Spleen (tissue), 11 donors: ENCODE data around the gene SPX. TPM values are rescaled to one million over a fixed set of nuclear protein-coding genes. Genes with fewer than 3 reads are reported as not detected.

Experiments used
- DNase-seq: peaks from one replicate; pipeline ENCODE4 v3.0.0-alpha.2; 2020
- H3K27ac ChIP-seq, 8 donors: fragments of 200-600 bp; sonication (generic) in 7 of 8; 1 replicate in 4 of 8; 2 replicates in 4 of 8; pipeline versions ENCODE4 v1.5.0 to v1.8.0; 2016 to 2021; ENCODE audit warnings: inconsistent platforms in 4 of 8, mild to moderate bottlenecking in 4 of 8, moderate library complexity in 1 of 8
- H3K27me3 ChIP-seq, 7 donors: fragments of 200-600 bp; sonication (generic) in 6 of 7; replicated peaks in 1 of 7; 1 replicate in 4 of 7; 2 replicates in 3 of 7; pipeline versions ENCODE4 v1.5.0 to v1.8.0; 2016 to 2021; ENCODE audit warnings: inconsistent platforms in 3 of 7, mild to moderate bottlenecking in 1 of 7
- H3K36me3 ChIP-seq, 6 donors: fragments of 200-600 bp; sonication (generic) in 5 of 6; 1 replicate in 4 of 6; 2 replicates in 2 of 6; pipeline versions ENCODE4 v1.5.0 to v1.8.0; 2016 to 2021; ENCODE audit warnings: inconsistent platforms in 2 of 6
- H3K4me1 ChIP-seq, 6 donors: fragments of 200-600 bp; sonication (generic) in 5 of 6; 1 replicate in 3 of 6; 2 replicates in 3 of 6; pipeline versions ENCODE4 v1.5.0 to v1.8.0; 2016 to 2021; ENCODE audit warnings: inconsistent platforms in 3 of 6
- H3K4me3 ChIP-seq, 8 donors: fragments of 200-600 bp; sonication (generic) in 7 of 8; 1 replicate in 4 of 8; 2 replicates in 4 of 8; pipeline versions ENCODE4 v1.5.0 to v1.8.0; 2016 to 2021; ENCODE audit warnings: inconsistent platforms in 4 of 8, mild to moderate bottlenecking in 4 of 8, moderate library complexity in 2 of 8
- H3K9me3 ChIP-seq, 8 donors: fragments of 200-600 bp; sonication (generic) in 7 of 8; 1 replicate in 4 of 8; 2 replicates in 4 of 8; pipeline versions ENCODE4 v1.5.0 to v1.8.0; 2016 to 2021; ENCODE audit warnings: inconsistent platforms in 4 of 8
- CTCF ChIP-seq, 11 experiments: fragments of 200-600 bp in 7 of 11; fragments of 450-650 bp in 4 of 11; sonication (generic) in 4 of 11; IDR thresholded peaks in 8 of 11; conservative IDR thresholded peaks in 3 of 11; 1 replicate in 7 of 11; 2 replicates in 4 of 11; pipeline versions ENCODE4 v1.4.0 to v1.8.0; 2016 to 2021; ENCODE audit warnings: antibody characterized with exemption in 11 of 11, inconsistent platforms in 4 of 11, mild to moderate bottlenecking in 1 of 11
- POLR2A ChIP-seq, 3 donors: fragments of 450-650 bp; IDR thresholded peaks; one replicate each; pipeline ENCODE4 v1.5.1; 2017; ENCODE audit warnings: antibody characterized with exemption in 3 of 3, mild to moderate bottlenecking in 1 of 3
- POLR2AphosphoS5 ChIP-seq, 3 donors: sonication (generic); formaldehyde crosslinking; IDR thresholded peaks; one replicate each; pipeline ENCODE4 v1.5.1; 2017; ENCODE audit warnings: antibody characterized with exemption in 3 of 3
- WGBS, 5 donors: extraction: QIAGEN DNeasy Blood & Tissue Kit in 3 of 5; methylation state at CpG; one replicate each; pipeline versions ENCODE4 v1.1.5 to v1.1.7; 2013 to 2018; 5-methylcytosine and 5-hydroxymethylcytosine counted together
- intact Hi-C: fragments of 100-400 bp; cut with DNase I; formaldehyde crosslinking; loops from one replicate; pipeline ENCODE4 v1.15.0; 2023; ENCODE audit warnings: low total_unique reads
- polyA plus RNA-seq, 3 donors: library from polyadenylated mRNA; stranded (reverse); fragments of 200-250 nt; gene quantifications; one replicate each; pipeline ENCODE4 v1.2.1, GENCODE V29; 2013
- total RNA-seq, 7 donors: library from RNA; depleted of rRNA in 3 of 7; stranded (reverse); fragments of >200 nt in 3 of 7; fragmentation: NEBNext Ultra II Directional in 4 of 7; extraction: Animal tissue kit (Norgen Biotek cat#: 25700) in 4 of 7; gene quantifications; one replicate each; pipeline versions ENCODE4 v1.1.0 to v1.2.1, GENCODE V29; 2016 to 2021
- donor health status: healthy with polysubstance abuse.
- donor health status: DM: no; HTN: no; CAD: no; lungs with moderate emphysema.
- donor health status: DM: no; HTN: no; CAD: no.
- donor health status: Bipolar disorder and iron deficiency.
- donor health status: healthy.
- donor health status: DM: no; HTN: no; CAD: no.
- donor health status: DM: yes; HTN: yes; CAD: no.

Gene SPX
- total and polyA plus RNA-seq, 10 donors: 0.15 to 1.3 (median 0.53) TPM; not detected in 1

DNA sequence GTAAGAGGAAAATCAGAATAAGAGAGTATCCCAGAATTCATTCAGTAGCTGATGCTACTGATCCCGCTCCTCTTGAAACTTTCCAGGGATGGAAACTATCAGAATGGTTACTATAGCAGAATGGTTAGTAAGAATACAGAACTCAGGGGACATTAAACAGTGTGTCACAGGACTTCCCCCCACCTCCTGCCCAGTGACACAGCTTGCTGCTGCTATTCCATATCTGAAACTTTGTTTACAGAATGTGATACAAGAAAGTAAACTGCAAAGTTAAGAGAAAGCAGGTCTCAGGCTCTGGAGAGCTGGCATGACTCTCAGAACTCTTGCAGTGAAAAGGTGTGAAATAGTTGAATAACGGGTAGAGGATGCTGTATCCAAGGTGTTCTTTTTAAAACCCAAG is 3.4 kb downstream of the SPX start:
- H3K36me3 ChIP-seq: no peaks in the 10 kb centered on the region
- 82 to 96% (median 95%) methylated on average over 2 of the region's 2 CpGs for WGBS, 5 donors
- peaks cover 0 to 41% (median 15%) of the 10 kb centered on the region in 7 donors for H3K27me3 ChIP-seq
- intact Hi-C loops: no loop called here
- TF ChIP-seq CTCF (IDR thresholded peaks at IDR 0.05 in 8 of 11, conservative IDR thresholded peaks at IDR 0.05 in 3 of 11) (no peak), POLR2A (IDR thresholded peaks at IDR 0.05) (no peak), POLR2AphosphoS5 (IDR thresholded peaks at IDR 0.05) (no peak)
- DNase-seq: no peak
- H3K4me1 ChIP-seq: peaks cover 0 to 23% (median 17%) of the 10 kb centered on the region in 6 donors
- peaks cover 0 to 4% (median under 1%) of the 10 kb centered on the region in 8 donors for H3K9me3 ChIP-seq
- H3K4me3 ChIP-seq: no peak overlapping the region
- no peak overlapping the region for H3K27ac ChIP-seq

DNA sequence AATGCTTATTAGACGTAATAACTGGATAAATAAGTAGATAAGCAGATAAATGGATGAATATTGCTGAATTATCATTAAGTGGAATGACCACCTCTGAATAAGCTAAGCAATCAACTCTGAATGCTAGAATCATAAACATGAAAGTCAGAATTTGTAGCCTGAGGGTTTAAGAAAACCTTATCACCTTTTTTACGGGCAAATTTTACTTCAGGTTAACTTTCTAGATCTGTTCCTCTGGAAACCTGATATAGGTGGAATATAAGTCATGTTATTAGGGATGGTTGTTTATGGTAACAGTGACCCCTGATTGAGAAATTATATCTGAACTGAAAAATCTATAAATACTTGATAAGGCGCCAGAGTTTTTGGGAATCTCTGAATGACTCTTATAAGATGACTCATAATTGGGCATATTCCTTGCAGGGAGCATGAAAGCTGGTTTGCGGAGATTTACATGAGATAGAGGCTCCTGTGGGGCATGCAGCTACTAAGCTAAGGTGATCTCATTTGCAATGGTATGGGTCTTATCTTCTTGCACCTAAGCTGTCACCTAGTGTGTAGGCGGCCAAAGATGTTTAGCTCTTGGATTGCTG is 12.1 kb downstream of the SPX start:
- no peaks in the 10 kb centered on the region for H3K27me3 ChIP-seq
- H3K27ac ChIP-seq: no peak overlapping the region
- H3K4me1 ChIP-seq: no peaks in the 10 kb centered on the region
- H3K9me3 ChIP-seq: no peaks in the 10 kb centered on the region
- WGBS, 5 donors: 88 to 95% (median 91%) methylated on average over 5 of the region's 5 CpGs
- H3K36me3 ChIP-seq: no peaks in the 10 kb centered on the region
- intact Hi-C loops: no loop called here
- TF ChIP-seq POLR2AphosphoS5 (IDR thresholded peaks at IDR 0.05) (no peak), CTCF (IDR thresholded peaks at IDR 0.05 in 8 of 11, conservative IDR thresholded peaks at IDR 0.05 in 3 of 11) (no peak), POLR2A (IDR thresholded peaks at IDR 0.05) (no peak)
- no peak for DNase-seq
- H3K4me3 ChIP-seq: no peak overlapping the region

DNA sequence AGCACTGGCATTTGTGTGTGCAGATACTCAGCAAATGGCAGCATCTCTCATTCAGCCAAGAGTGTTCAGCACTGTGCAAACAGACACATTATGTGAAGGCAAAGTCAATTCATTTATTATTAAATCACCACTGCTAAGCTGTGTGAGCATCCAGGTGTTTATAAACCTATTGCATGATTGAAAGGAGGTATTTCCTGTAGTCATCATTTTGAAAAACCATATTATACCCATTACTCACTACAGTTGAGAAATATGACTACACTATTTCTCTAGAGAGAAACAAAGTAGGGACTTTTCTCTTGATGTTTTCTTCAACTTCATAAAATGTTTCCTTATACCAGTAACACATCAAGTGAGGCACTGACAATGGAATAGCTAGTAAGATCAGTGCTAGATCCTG is 13.7 kb downstream of the SPX start:
- Histone ChIP-seq H3K9me3 (no peaks in the 10 kb centered on the region), H3K36me3 (no peaks in the 10 kb centered on the region), H3K27me3 (no peaks in the 10 kb centered on the region), H3K27ac (no peak overlapping the region), H3K4me3 (no peak overlapping the region), H3K4me1 (no peaks in the 10 kb centered on the region)
- intact Hi-C loops: no loop called here
- DNase-seq: no peak
- TF ChIP-seq POLR2A (IDR thresholded peaks at IDR 0.05): no peak
- no peak for TF ChIP-seq POLR2AphosphoS5 (IDR thresholded peaks at IDR 0.05)
- TF ChIP-seq CTCF (IDR thresholded peaks at IDR 0.05 in 8 of 11, conservative IDR thresholded peaks at IDR 0.05 in 3 of 11): no peak

DNA sequence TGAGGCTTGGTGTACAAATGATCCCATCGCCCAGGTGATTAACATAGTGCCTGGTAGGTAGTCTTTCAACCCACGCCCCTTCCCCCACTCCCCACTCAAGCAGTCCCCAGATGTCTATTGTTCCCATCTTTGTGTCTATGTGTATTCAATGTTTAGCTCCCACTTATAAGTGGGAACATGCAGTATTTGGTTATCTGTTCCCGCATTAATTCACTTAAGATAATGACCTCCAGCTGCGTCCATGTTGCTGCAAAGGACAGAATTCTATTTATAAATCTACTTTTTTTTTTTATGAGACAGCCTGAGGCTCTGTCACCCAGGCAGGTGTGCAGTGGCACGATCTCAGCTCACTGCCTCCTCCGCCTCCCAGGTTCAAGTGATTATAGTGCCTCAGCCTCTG is 15.7 kb downstream of the SPX start:
- Histone ChIP-seq H3K9me3 (no peaks in the 10 kb centered on the region), H3K27me3 (no peaks in the 10 kb centered on the region), H3K4me1 (no peaks in the 10 kb centered on the region), H3K4me3 (no peak overlapping the region), H3K27ac (no peak overlapping the region), H3K36me3 (no peaks in the 10 kb centered on the region)
- TF ChIP-seq CTCF (IDR thresholded peaks at IDR 0.05 in 8 of 11, conservative IDR thresholded peaks at IDR 0.05 in 3 of 11) (no peak), POLR2A (IDR thresholded peaks at IDR 0.05) (no peak)
- no peak for DNase-seq
- intact Hi-C loops: no loop called here
- WGBS, 5 donors: 89 to 95% (median 91%) methylated on average over 6 of the region's 6 CpGs
